Chondrocyte (in vitro differentiated cells): Measurements from ENCODE around the gene GAS7. TPM values are rescaled to one million over a fixed set of nuclear protein-coding genes. Genes with fewer than 3 reads are reported as not detected.

Experiments
- DNase-seq: peaks from one replicate; pipeline ENCODE4 v3.0.0; 2021; ENCODE audit warnings: mixed read lengths, low spot score
- H3K27ac Mint-ChIP-seq: one replicate; pipeline ENCODE4 v1.8.0; 2021; ENCODE audit warnings: mild to moderate bottlenecking, moderate library complexity, mixed read lengths; ENCODE audit not compliant: unreplicated experiment
- H3K27me3 Mint-ChIP-seq: 2 replicates; pipeline ENCODE4 v1.8.0; 2021; ENCODE audit warnings: low read depth, mixed read lengths
- H3K36me3 Mint-ChIP-seq: 2 replicates; pipeline ENCODE4 v1.8.0; 2021; ENCODE audit warnings: low read depth, mixed read lengths
- H3K4me1 Mint-ChIP-seq: 2 replicates; pipeline ENCODE4 v1.8.0; 2021; ENCODE audit warnings: low read depth, mild to moderate bottlenecking, mixed read lengths
- H3K4me3 Mint-ChIP-seq: one replicate; pipeline ENCODE4 v1.8.0; 2021; ENCODE audit warnings: mild to moderate bottlenecking, moderate library complexity, mixed read lengths; ENCODE audit not compliant: unreplicated experiment
- H3K9me3 Mint-ChIP-seq: 2 replicates; pipeline ENCODE4 v1.8.0; 2021; ENCODE audit warnings: low read depth, mixed read lengths
- CTCF ChIP-seq: fragments of 200-600 bp; sonication (generic); IDR thresholded peaks from 2 replicates; pipeline ENCODE4 v1.5.0; 2021; ENCODE audit warnings: antibody characterized with exemption, mild to moderate bottlenecking, moderate library complexity
- total RNA-seq: library from RNA; stranded (reverse); gene quantifications from 3 replicates; pipeline ENCODE4 v1.2.1, GENCODE V29; 2021

The GAS7 gene
- total RNA-seq, 1 donor from 2014 or later = 6.9 TPM

- Mint-ChIP-seq H3K27ac (no peak overlapping the region), H3K36me3 (no peaks in the 10 kb centered on the region), H3K27me3 (no peaks in the 10 kb centered on the region), H3K9me3 (no peaks in the 10 kb centered on the region), H3K4me3 (no peak overlapping the region), H3K4me1 (peaks cover 51% of the 10 kb centered on the region)
- no peak for DNase-seq
- no peak for TF ChIP-seq CTCF
Observed at GRCh38 chr17:10123093-10123492, 75.3 kb downstream of the GAS7 start.

DNA sequence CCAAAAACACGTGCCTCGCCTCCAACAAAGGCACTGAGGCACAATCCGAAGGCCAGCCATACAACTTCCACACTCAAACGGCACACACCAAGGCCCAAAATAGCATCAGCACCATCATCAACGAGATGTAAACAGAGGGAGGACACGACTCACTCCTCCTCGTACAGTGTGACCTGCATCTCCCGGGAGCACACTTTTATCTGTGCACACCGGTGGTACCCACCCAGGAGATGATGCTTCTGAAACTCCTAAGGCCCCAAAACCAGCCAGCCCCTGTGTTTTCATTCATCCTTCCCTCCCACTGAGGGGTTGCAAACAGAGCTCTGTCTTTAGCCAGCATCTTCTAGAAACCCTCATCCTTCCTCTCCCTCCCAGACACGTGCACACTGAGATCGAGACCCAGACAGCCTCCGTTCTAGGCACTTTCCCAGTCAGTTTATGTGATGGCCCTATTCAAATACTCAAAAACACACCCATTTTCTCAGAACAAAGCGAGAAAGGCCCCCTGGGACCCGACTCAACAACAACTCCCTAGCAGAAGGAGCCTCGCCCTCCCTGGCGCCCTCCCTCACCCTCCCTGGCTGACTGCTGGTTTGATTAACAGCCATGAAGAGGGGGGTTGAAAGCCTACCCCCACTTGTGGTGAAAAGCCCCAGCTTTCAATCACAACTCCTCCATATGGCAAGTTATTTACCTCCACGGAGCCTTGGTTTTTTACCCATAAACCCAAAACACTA is 76.3 kb downstream of the GAS7 start:
- Mint-ChIP-seq H3K27me3 (no peaks in the 10 kb centered on the region), H3K9me3 (no peaks in the 10 kb centered on the region), H3K27ac (no peak overlapping the region), H3K4me3 (no peak overlapping the region), H3K4me1 (peaks cover 51% of the 10 kb centered on the region), H3K36me3 (no peaks in the 10 kb centered on the region)
- DNase-seq = no peak
- TF ChIP-seq CTCF = no peak

DNA sequence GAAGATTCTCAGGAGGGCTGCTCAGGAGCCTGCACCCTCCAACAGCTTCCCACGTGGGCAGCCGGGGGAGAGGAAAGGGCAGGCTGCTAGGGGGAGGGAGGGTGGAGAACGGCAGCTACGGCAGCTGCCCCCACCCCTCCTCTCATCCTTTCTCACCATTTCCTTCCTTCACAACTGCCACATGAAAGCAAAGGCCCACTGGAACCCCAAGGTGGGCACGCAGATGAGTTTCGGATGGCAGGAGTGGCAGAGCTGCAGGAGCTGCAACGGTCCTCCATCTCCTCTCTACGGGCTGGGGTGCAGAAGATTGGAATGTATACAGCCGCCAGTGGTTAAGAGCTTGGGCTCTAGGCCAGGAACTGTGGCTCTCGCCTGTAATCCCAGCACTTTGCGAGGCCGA is 77.7 kb downstream of the GAS7 start:
- H3K4me3 Mint-ChIP-seq = no peak overlapping the region

DNA sequence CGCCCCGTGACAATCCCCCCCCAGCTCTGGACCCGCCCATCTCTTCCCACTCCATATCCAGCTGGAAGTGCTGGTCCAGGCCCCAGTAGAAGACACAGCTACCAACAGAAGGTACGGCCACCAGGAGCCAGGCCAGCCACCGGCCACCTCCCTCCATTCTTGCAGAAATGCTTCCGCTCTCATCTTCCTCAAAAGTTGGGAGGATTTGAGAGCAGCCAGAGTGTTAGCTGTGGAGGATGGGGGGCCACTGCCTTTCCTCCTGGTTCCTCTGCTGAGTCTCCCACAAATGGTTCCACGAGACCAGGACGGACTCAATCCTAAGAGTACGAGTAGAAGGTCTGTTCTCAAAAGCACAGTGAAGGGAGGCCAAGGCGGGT is 78.3 kb downstream of the GAS7 start:
- H3K36me3 Mint-ChIP-seq = no peaks in the 10 kb centered on the region
- H3K4me3 Mint-ChIP-seq = no peak overlapping the region
- DNase-seq = no peak
- no peak for TF ChIP-seq CTCF
- no peak overlapping the region for H3K27ac Mint-ChIP-seq
- H3K4me1 Mint-ChIP-seq = peaks cover 44% of the 10 kb centered on the region
- H3K9me3 Mint-ChIP-seq = peaks cover 6% of the 10 kb centered on the region
- no peaks in the 10 kb centered on the region for H3K27me3 Mint-ChIP-seq

More for the DNA sequence above, 77.7 kb downstream of the GAS7 start:
- Mint-ChIP-seq H3K27ac (no peak overlapping the region), H3K27me3 (no peaks in the 10 kb centered on the region), H3K4me1 (peaks cover 43% of the 10 kb centered on the region), H3K36me3 (no peaks in the 10 kb centered on the region), H3K9me3 (peaks cover 2% of the 10 kb centered on the region)
- TF ChIP-seq CTCF = no peak
- no peak for DNase-seq

DNA sequence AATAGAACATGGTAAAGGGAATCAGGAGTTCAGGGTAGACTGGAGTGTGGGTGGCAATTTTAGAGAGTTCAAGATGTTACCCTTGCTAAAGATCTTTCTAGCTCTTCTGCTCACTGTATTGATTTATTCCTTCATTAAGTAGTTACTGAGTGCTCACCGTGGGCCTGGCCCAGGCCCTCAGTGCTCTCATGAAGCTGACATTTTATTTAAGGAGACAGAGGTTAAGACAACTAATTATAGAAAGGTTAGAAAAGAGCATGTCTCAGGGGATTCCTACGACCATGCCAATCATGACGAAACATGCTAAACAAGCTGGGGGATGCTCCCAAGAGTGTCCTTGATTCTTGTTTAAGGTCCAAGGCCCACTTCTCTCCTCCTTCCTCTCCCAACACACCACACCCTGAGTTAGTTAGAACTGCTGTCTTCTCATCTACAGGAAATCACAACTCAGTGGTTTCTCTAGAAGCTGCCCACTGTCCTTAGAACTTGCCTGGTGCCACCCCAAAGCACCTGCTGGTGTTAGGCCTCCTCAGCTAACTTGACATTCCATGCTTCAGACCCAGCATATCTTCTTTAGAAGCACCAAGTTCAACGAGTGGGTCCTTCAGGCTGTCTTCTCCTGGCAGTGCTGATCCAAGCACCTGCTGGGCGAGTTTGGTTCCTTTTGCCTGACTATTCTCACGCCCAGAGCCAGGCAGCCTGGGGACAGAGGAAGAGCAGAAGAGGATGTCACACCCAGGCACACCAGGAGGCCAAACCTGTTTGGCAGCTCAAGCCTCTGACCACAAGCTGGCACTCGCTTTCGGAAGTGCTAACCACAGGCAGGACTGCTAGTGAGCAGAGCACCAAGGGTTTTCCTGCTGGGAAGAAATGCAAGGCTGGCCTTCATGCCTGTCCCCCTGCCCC is 79.0 kb downstream of the GAS7 start:
- H3K27me3 Mint-ChIP-seq = no peaks in the 10 kb centered on the region
- peaks cover 51% of the 10 kb centered on the region for H3K4me1 Mint-ChIP-seq
- no peak for DNase-seq
- H3K36me3 Mint-ChIP-seq = no peaks in the 10 kb centered on the region
- no peak overlapping the region for H3K27ac Mint-ChIP-seq
- no peak overlapping the region for H3K4me3 Mint-ChIP-seq
- TF ChIP-seq CTCF = no peak
- H3K9me3 Mint-ChIP-seq = peaks cover 6% of the 10 kb centered on the region
